B cell (primary cell): ENCODE results near the gene UQCC5. TPM values are rescaled to one million over a fixed set of nuclear protein-coding genes. Genes with fewer than 3 reads are reported as not detected.

Experiments
- ATAC-seq: fragments of 200-7000 bp; cut with Tn5 transposase; one replicate; pipeline ENCODE4 v1.10.0; 2021; ENCODE audit warnings: low read depth, mild to moderate bottlenecking, moderate number of reproducible peaks, moderate library complexity
- CTCF ChIA-PET: fragments of 350-600 bp; sonication (Branson Sonifier 250); formaldehyde crosslinking; loops from one replicate; lab custom pipeline; 2021; ENCODE audit warnings: antibody characterized with exemption, inconsistent platforms; lab: Charles Lee
- POLR2A ChIA-PET: fragments of 350-600 bp; sonication (Branson Sonifier 250); formaldehyde crosslinking; loops from one replicate; lab custom pipeline; 2021; ENCODE audit warnings: antibody characterized with exemption; lab: Charles Lee
- DNase-seq: peaks from one replicate; pipeline ENCODE4 v3.0.0; 2013
- H2AFZ ChIP-seq: 2 replicates; pipeline ENCODE4 v1.6.1; 2012; ENCODE audit warnings: mild to moderate bottlenecking, low read depth, low read length; ENCODE audit not compliant: insufficient read depth, poor library complexity, severe bottlenecking
- H3K27ac ChIP-seq, 2 donors: 1 replicate in 1 of 2; 2 replicates in 1 of 2; pipeline ENCODE4 v1.5.1; 2012 to 2013; ENCODE audit warnings: low read length in 2 of 2, mild to moderate bottlenecking in 2 of 2, moderate library complexity in 1 of 2
- H3K27me3 ChIP-seq, 4 experiments: fragments of 200-600 bp in 1 of 4; sonication (generic) in 1 of 4; replicated peaks in 1 of 4; 1 replicate in 2 of 4; 2 replicates in 2 of 4; pipeline versions ENCODE4 v1.6.1 to v1.7.0; 2013 to 2016; ENCODE audit warnings: low read length in 3 of 4, mild to moderate bottlenecking in 2 of 4, mixed read lengths in 1 of 4, moderate library complexity in 1 of 4; ENCODE audit not compliant: insufficient read depth in 4 of 4, control insufficient read depth in 3 of 4; ENCODE audit errors: control extremely low read depth in 1 of 4
- H3K36me3 ChIP-seq, 2 experiments: replicated peaks in 1 of 2; 1 replicate in 1 of 2; 2 replicates in 1 of 2; pipeline versions ENCODE4 v1.6.1 to v1.7.1; 2013; ENCODE audit warnings: low read length in 1 of 2; ENCODE audit not compliant: insufficient read depth in 2 of 2, control insufficient read depth in 1 of 2; ENCODE audit errors: control extremely low read depth in 1 of 2, extremely low read depth in 1 of 2
- H3K4me1 ChIP-seq, 2 donors: fragments of 200-600 bp in 1 of 2; sonication (generic) in 1 of 2; 1 replicate in 1 of 2; 2 replicates in 1 of 2; pipeline versions ENCODE4 v1.5.1 to v1.6.1; 2013 to 2017; ENCODE audit warnings: low read length in 2 of 2; ENCODE audit not compliant: control insufficient read depth in 2 of 2, insufficient read depth in 2 of 2
- H3K4me2 ChIP-seq: replicated peaks from 2 replicates; pipeline ENCODE3; 2012; ENCODE audit warnings: mild to moderate bottlenecking, low read depth, low read length; ENCODE audit not compliant: poor library complexity, severe bottlenecking
- H3K4me3 ChIP-seq, 5 experiments: fragments of 200-600 bp in 1 of 5; sonication (generic) in 1 of 5; 1 replicate in 3 of 5; 2 replicates in 2 of 5; pipeline versions ENCODE4 v1.5.1 to v1.7.0; 2011 to 2016; ENCODE audit warnings: low read length in 4 of 5, mild to moderate bottlenecking in 4 of 5, low read depth in 2 of 5, control low read depth in 1 of 5, moderate library complexity in 1 of 5; ENCODE audit not compliant: insufficient read depth in 1 of 5; ENCODE audit errors: control extremely low read depth in 1 of 5, extremely low read depth in 1 of 5
- H3K79me2 ChIP-seq: fragments of 200-600 bp; sonication (generic); one replicate; pipeline ENCODE4 v1.6.0; 2016; ENCODE audit warnings: low read length; ENCODE audit not compliant: control insufficient read depth, insufficient read depth
- H3K9ac ChIP-seq: fragments of 200-600 bp; sonication (generic); 2 replicates; pipeline ENCODE4 v1.6.1; 2017; ENCODE audit warnings: mild to moderate bottlenecking, low read length, moderate library complexity
- H3K9me3 ChIP-seq, 3 donors: one replicate each; pipeline versions ENCODE4 v1.6.1 to v1.7.1; 2013; ENCODE audit warnings: low read length in 2 of 3; ENCODE audit not compliant: control insufficient read depth in 2 of 3, insufficient read depth in 1 of 3; ENCODE audit errors: control extremely low read depth in 1 of 3
- H4K20me1 ChIP-seq: 2 replicates; pipeline ENCODE4 v1.6.0; 2012; ENCODE audit warnings: mild to moderate bottlenecking, low read length; ENCODE audit not compliant: insufficient read depth, control insufficient read depth, poor library complexity, severe bottlenecking
- H3K27ac Mint-ChIP-seq: one replicate; pipeline ENCODE4 v1.8.0; 2021; ENCODE audit warnings: mixed read lengths
- H3K27me3 Mint-ChIP-seq: one replicate; pipeline ENCODE4 v1.8.0; 2021; ENCODE audit warnings: mixed read lengths
- H3K4me1 Mint-ChIP-seq: one replicate; pipeline ENCODE4 v1.8.0; 2021; ENCODE audit warnings: mixed read lengths
- H3K4me3 Mint-ChIP-seq: one replicate; pipeline ENCODE4 v1.8.0; 2021; ENCODE audit warnings: mixed read lengths
- H3K9me3 Mint-ChIP-seq: one replicate; pipeline ENCODE4 v1.8.0; 2022; ENCODE audit warnings: mixed read lengths; ENCODE audit not compliant: insufficient read depth
- EZH2 ChIP-seq: IDR thresholded peaks from 2 replicates; pipeline ENCODE4 v1.6.1; 2012; ENCODE audit warnings: borderline replicate concordance, low read depth, mild to moderate bottlenecking, moderate library complexity, low read length; ENCODE audit not compliant: insufficient read depth, poor library complexity, severe bottlenecking
- WGBS: methylation state at CpG from one replicate; pipeline ENCODE4 v1.1.5; 2013; ENCODE audit warnings: missing lambda C conversion rate; ENCODE audit not compliant: insufficient coverage; 5-methylcytosine and 5-hydroxymethylcytosine counted together
- intact Hi-C: fragments of 100-400 bp; cut with micrococcal nuclease; formaldehyde crosslinking; loops from one replicate; pipeline ENCODE4 v1.10.0; 2022
- polyA plus RNA-seq: library from polyadenylated mRNA; depleted of rRNA; stranded (reverse); fragments of >200 nt; gene quantifications from 2 replicates; pipeline ENCODE4 v1.2.3, GENCODE V29; 2012
- total RNA-seq, 2 donors: library from RNA; stranded (reverse); fragments of 120-200 nt in 1 of 2; gene quantifications; 1 replicate in 1 of 2; 2 replicates in 1 of 2; pipeline versions ENCODE4 v1.2.3 to v1.2.4, GENCODE V29; 2013 to 2022
- TF ChIP-seq, protein P1 (sequence below): fragments of 200-600 bp; IDR thresholded peaks from one replicate; pipeline ENCODE4 v1.8.0; 2022; ENCODE audit warnings: antibody characterized with exemption, mild to moderate bottlenecking

The UQCC5 gene
- total and polyA plus RNA-seq, 2 donors (not counting 1 experiment from before 2014, with no cell fraction given): 1.1 to 10.3 TPM

DNA sequence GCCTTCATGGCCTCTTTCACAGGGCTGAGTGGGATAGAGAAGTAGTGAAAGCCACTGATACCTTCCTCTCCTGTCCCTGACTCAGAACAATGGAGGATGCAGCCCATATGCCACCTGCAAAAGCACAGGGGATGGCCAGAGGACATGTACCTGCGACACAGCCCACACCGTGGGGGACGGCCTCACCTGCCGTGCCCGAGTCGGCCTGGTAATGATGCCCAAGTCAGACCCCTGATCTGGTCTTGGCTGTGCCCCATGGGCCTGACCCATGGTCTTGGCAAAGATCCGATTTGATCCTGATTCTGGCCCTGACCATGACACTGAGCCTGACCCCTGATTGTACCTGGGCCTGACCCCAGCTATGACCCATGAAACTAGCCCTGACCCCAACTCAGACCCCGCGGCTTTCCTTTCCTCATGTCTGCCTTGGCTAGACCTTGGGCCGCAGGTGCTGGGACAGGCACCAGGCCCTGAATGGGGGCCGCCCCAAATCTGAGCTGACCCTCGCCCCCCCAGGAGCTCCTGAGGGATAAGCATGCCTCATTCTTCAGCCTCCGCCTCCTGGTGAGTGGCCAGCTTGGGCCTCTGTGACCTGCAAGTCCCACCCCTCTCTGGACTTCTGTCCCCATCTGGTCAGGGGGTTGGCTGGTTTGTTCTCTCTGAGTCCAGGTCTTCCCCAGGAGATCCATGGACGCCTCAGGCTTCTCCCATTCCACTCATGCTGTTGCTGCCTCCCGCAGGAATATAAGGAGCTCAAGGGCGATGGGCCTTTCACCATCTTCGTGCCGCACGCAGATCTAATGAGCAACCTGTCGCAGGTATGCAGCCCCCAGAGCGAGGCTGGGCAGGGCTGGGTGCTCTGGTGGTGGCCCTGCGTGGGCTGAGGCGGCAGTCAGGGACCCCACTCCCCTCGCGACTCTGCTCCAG lies 18.3 kb upstream of the UQCC5 start:
- H3K9me3 Mint-ChIP-seq: no peaks in the 10 kb centered on the region
- ATAC-seq (no peak), DNase-seq (no peak)
- no peak overlapping the region for H3K4me3 Mint-ChIP-seq
- Histone ChIP-seq H2AFZ (no peak overlapping the region), H4K20me1 (no peaks in the 10 kb centered on the region), H3K9ac (no peak overlapping the region), H3K4me3 (no peak overlapping the region), H3K9me3 (no peaks in the 10 kb centered on the region), H3K4me1 (no peaks in the 10 kb centered on the region), H3K27me3 (no peaks in the 10 kb centered on the region), H3K79me2 (no peaks in the 10 kb centered on the region), H3K27ac (no peak overlapping the region), H3K36me3 (no peaks in the 10 kb centered on the region), H3K4me2 (no peak overlapping the region)
- no peak overlapping the region for H3K27ac Mint-ChIP-seq
- TF ChIP-seq EZH2: no peak
- TF ChIP-seq, protein P1, sequence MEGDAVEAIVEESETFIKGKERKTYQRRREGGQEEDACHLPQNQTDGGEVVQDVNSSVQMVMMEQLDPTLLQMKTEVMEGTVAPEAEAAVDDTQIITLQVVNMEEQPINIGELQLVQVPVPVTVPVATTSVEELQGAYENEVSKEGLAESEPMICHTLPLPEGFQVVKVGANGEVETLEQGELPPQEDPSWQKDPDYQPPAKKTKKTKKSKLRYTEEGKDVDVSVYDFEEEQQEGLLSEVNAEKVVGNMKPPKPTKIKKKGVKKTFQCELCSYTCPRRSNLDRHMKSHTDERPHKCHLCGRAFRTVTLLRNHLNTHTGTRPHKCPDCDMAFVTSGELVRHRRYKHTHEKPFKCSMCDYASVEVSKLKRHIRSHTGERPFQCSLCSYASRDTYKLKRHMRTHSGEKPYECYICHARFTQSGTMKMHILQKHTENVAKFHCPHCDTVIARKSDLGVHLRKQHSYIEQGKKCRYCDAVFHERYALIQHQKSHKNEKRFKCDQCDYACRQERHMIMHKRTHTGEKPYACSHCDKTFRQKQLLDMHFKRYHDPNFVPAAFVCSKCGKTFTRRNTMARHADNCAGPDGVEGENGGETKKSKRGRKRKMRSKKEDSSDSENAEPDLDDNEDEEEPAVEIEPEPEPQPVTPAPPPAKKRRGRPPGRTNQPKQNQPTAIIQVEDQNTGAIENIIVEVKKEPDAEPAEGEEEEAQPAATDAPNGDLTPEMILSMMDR: no peak
- ChIA-PET CTCF (interaction anchor here (0.6 kb wide), 1 partner anchor 27 kb away, joined by 3 read pairs; no protein-coding TSS in a partner anchor), POLR2A (no interaction called here)
- no peaks in the 10 kb centered on the region for H3K4me1 Mint-ChIP-seq
- H3K27me3 Mint-ChIP-seq: no peaks in the 10 kb centered on the region
- 91% methylated on average over 25 of the region's 25 CpGs for WGBS
- intact Hi-C loops: no loop called here
